Mesenchymal stem cell (in vitro differentiated cells and primary cell): ENCODE measurements around the gene LVRN.
A peak's percentile ranks its signal among the peaks of the same experiment; 100 is the strongest.

Source experiments
- DNase-seq: peaks from one replicate; pipeline ENCODE4 v3.0.0-alpha.2; 2013
- H2AFZ ChIP-seq: one replicate; pipeline ENCODE4 v1.6.1; 2013; ENCODE audit warnings: low read depth, mild to moderate bottlenecking, control low read depth, inconsistent platforms, low read length, moderate library complexity
- H2AK5ac ChIP-seq: 2 replicates; pipeline ENCODE4 v1.6.1; 2013; ENCODE audit warnings: low read length, moderate library complexity, mild to moderate bottlenecking, inconsistent platforms; ENCODE audit not compliant: severe bottlenecking
- H2BK120ac ChIP-seq: one replicate; pipeline ENCODE4 v1.6.1; 2013; ENCODE audit warnings: low read depth, mild to moderate bottlenecking, inconsistent platforms, low read length, moderate library complexity
- H2BK12ac ChIP-seq, 2 experiments: one replicate each; pipeline ENCODE4 v1.6.1; 2013; ENCODE audit warnings: inconsistent platforms in 2 of 2, low read length in 2 of 2, mild to moderate bottlenecking in 2 of 2, moderate library complexity in 2 of 2, control low read depth in 1 of 2
- H2BK15ac ChIP-seq: one replicate; pipeline ENCODE4 v1.6.1; 2013; ENCODE audit warnings: mild to moderate bottlenecking, low read depth, inconsistent platforms; ENCODE audit not compliant: poor library complexity, severe bottlenecking
- H2BK5ac ChIP-seq: 2 replicates; pipeline ENCODE4 v1.6.1; 2013; ENCODE audit warnings: low read depth, mild to moderate bottlenecking, low read length, control low read depth, inconsistent platforms; ENCODE audit not compliant: poor library complexity, severe bottlenecking
- H3K14ac ChIP-seq, 2 experiments: one replicate each; pipeline ENCODE4 v1.6.1; 2013; ENCODE audit warnings: inconsistent platforms in 2 of 2, low read length in 2 of 2, control low read depth in 1 of 2, mild to moderate bottlenecking in 1 of 2, moderate library complexity in 1 of 2
- H3K18ac ChIP-seq, 2 experiments: one replicate each; pipeline ENCODE4 v1.6.1; 2013; ENCODE audit warnings: inconsistent platforms in 2 of 2, low read length in 2 of 2, control low read depth in 1 of 2, low read depth in 1 of 2, mild to moderate bottlenecking in 1 of 2
- H3K23ac ChIP-seq, 2 experiments: one replicate each; pipeline ENCODE4 v1.6.1; 2013; ENCODE audit warnings: inconsistent platforms in 2 of 2, low read length in 2 of 2, mild to moderate bottlenecking in 2 of 2, moderate library complexity in 2 of 2, control low read depth in 1 of 2
- H3K27ac ChIP-seq: 2 replicates; pipeline ENCODE4 v1.5.1; 2013; ENCODE audit warnings: mild to moderate bottlenecking, moderate library complexity, low read length, control low read depth, inconsistent platforms; ENCODE audit not compliant: poor library complexity, severe bottlenecking
- H3K27me3 ChIP-seq, 2 experiments: 2 replicates each; pipeline versions ENCODE4 v1.6.1 to v1.7.0; 2013; ENCODE audit warnings: low read length in 2 of 2, mild to moderate bottlenecking in 2 of 2, moderate library complexity in 2 of 2, control low read depth in 1 of 2, inconsistent platforms in 1 of 2; ENCODE audit not compliant: control insufficient read depth in 1 of 2, insufficient read depth in 1 of 2
- H3K36me3 ChIP-seq, 2 experiments: 2 replicates each; pipeline versions ENCODE4 v1.6.1 to v1.7.0; 2013; ENCODE audit warnings: low read length in 2 of 2, control low read depth in 1 of 2, inconsistent platforms in 1 of 2, low read depth in 1 of 2, mild to moderate bottlenecking in 1 of 2; ENCODE audit not compliant: insufficient read depth in 2 of 2, control insufficient read depth in 1 of 2
- H3K4ac ChIP-seq, 2 experiments: one replicate each; pipeline ENCODE4 v1.6.1; 2013; ENCODE audit warnings: inconsistent platforms in 2 of 2, low read length in 2 of 2, mild to moderate bottlenecking in 2 of 2, moderate library complexity in 2 of 2, control low read depth in 1 of 2, low read depth in 1 of 2
- H3K4me1 ChIP-seq: 2 replicates; pipeline ENCODE4 v1.6.1; 2013; ENCODE audit warnings: low read depth, low read length, control low read depth; ENCODE audit not compliant: control insufficient read depth, insufficient read depth
- H3K4me2 ChIP-seq: 2 replicates; pipeline ENCODE4 v1.6.1; 2013; ENCODE audit warnings: low read length, mild to moderate bottlenecking, inconsistent platforms; ENCODE audit not compliant: poor library complexity, severe bottlenecking
- H3K4me3 ChIP-seq, 2 experiments: 2 replicates each; pipeline versions ENCODE4 v1.5.1 to v1.7.0; 2013; ENCODE audit warnings: low read length in 2 of 2, mild to moderate bottlenecking in 2 of 2, control low read depth in 1 of 2, low read depth in 1 of 2; ENCODE audit not compliant: insufficient read depth in 1 of 2
- H3K79me1 ChIP-seq: replicated peaks from 2 replicates; pipeline ENCODE4 v1.6.1; 2013; ENCODE audit warnings: mild to moderate bottlenecking, control low read depth, low read length, inconsistent platforms; ENCODE audit not compliant: poor library complexity, severe bottlenecking
- H3K9ac ChIP-seq: 2 replicates; pipeline ENCODE4 v1.7.0; 2013; ENCODE audit warnings: mild to moderate bottlenecking, low read length, moderate library complexity
- H3K9me3 ChIP-seq: 2 replicates; pipeline ENCODE4 v1.7.0; 2013; ENCODE audit warnings: mild to moderate bottlenecking, low read length; ENCODE audit not compliant: control insufficient read depth
- H4K8ac ChIP-seq: one replicate; pipeline ENCODE4 v1.6.1; 2013; ENCODE audit warnings: inconsistent platforms, mild to moderate bottlenecking, low read length, moderate library complexity
- H4K91ac ChIP-seq: one replicate; pipeline ENCODE4 v1.6.1; 2013; ENCODE audit warnings: mild to moderate bottlenecking, low read length, inconsistent platforms
- WGBS: methylation state at CpG from one replicate; pipeline ENCODE4 v1.1.7; 2013; ENCODE audit warnings: mixed read lengths; 5-methylcytosine and 5-hydroxymethylcytosine counted together

Gene LVRN

DNA sequence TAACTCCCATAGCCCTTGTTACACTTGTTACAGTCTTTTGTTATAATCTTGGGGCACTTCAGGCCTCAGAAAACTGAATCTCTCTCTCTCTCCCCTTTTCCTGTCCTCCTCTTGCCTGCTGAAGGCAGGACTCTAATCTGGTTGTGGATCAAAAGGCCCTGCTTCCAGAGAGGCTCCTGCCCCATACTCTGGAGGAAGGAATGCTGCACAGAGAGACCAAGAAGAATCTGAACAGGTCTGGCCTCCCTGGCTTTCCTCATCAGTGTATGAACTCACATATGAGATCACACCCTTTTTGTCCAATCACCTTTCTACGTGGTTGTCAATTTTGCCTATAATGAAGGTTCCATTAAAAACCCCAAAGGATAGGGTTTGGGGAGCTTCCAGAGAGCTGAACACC lies 26.2 kb upstream of the LVRN start:
- H3K79me1 ChIP-seq: no peaks in the 10 kb centered on the region
- no peak overlapping the region for H2BK5ac ChIP-seq
- 60% methylated on average over 1 of the region's 1 CpG for WGBS
- no peak overlapping the region for H2BK15ac ChIP-seq
- H3K4ac ChIP-seq: no peak overlapping the region
- no peak overlapping the region for H2BK120ac ChIP-seq
- no peak overlapping the region for H2AK5ac ChIP-seq
- H3K4me3 ChIP-seq: no peak overlapping the region
- no peak overlapping the region for H4K91ac ChIP-seq
- H3K18ac ChIP-seq: no peak overlapping the region
- H3K23ac ChIP-seq: no peak overlapping the region
- H3K27ac ChIP-seq: no peak overlapping the region
- H3K9me3 ChIP-seq: no peaks in the 10 kb centered on the region
- DNase-seq: no peak
- no peak overlapping the region for H2BK12ac ChIP-seq
- no peak overlapping the region for H4K8ac ChIP-seq
- H2AFZ ChIP-seq: no peak overlapping the region
- H3K27me3 ChIP-seq: no peaks in the 10 kb centered on the region
- no peaks in the 10 kb centered on the region for H3K36me3 ChIP-seq
- H3K4me2 ChIP-seq: no peak overlapping the region
- no peaks in the 10 kb centered on the region for H3K4me1 ChIP-seq
- no peak overlapping the region for H3K9ac ChIP-seq
- no peak overlapping the region for H3K14ac ChIP-seq

DNA sequence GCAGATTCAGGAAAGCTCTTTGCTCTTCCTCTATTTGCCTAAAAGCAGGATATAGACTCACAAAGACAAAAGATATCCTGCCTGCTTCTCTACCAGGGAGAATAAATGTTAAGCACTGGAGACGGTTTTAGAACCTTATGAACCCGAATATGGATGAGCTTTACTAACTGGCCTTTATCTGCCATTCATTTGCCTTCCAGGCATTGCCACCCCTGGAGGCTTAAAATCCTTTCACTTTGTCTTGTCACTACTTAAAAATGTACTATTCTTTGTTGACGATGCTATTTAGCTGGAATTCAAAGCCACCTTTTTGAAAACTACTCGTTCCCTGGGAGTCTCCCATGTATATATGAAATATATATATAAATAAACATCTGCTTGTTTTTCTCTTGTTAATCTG lies 23.2 kb upstream of the LVRN start:
- Histone ChIP-seq H3K4me1 (peaks cover 2% of the 10 kb centered on the region), H2BK15ac (no peak overlapping the region)

DNA sequence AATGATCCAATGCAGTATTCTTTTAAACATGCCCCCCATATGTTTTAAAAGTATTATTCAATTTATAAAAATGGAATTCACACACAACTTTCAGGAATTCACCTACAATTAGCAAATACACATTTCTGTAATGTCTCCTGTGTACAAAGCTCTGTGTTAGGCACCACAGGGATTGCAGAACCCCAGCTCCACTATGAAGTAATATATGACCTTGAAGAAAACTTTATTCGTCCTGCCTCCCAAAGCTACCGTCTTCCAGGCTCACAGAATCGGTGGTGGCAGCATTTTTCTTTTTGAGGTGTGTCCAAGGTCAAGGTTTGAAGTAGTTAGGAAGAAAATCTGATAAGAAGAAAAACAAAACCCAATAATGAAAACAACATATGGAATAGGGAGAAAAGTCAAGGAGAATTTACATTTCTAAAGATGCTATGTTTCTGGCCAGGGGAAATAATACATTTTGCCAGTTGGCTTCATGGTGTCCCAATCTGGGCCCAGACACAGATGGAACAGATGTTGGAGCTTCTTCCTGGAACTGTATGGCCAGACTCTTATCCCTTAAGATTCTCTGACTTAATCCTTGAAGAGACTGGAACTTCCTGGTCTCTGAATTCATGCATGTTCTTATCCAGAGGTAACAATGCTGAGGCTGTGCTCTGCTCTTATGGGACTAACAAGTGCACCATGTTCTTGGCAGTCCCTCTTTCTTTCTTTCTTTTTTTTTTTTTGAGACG lies 22.0 kb upstream of the LVRN start:
- WGBS: 96% methylated on average over 3 of the region's 4 CpGs
- Histone ChIP-seq H2BK12ac (no peak overlapping the region), H3K23ac (no peak overlapping the region), H2AK5ac (no peak overlapping the region), H3K9me3 (no peaks in the 10 kb centered on the region), H3K18ac (no peak overlapping the region), H3K4me1 (peaks cover 2% of the 10 kb centered on the region), H2AFZ (no peak overlapping the region), H2BK15ac (no peak overlapping the region), H3K14ac (no peak overlapping the region), H3K4me2 (no peak overlapping the region), H2BK5ac (no peak overlapping the region), H3K4ac (no peak overlapping the region), H3K27ac (no peak overlapping the region), H3K36me3 (no peaks in the 10 kb centered on the region), H2BK120ac (peak overlapping the region; percentile 34), H4K8ac (no peak overlapping the region), H3K79me1 (no peaks in the 10 kb centered on the region), H3K4me3 (no peak overlapping the region), H3K9ac (no peak overlapping the region), H4K91ac (no peak overlapping the region), H3K27me3 (no peaks in the 10 kb centered on the region)
- DNase-seq: no peak

More for the DNA sequence above, 23.2 kb upstream of the LVRN start:
- Histone ChIP-seq H2BK120ac (no peak overlapping the region), H3K4me2 (no peak overlapping the region), H3K36me3 (no peaks in the 10 kb centered on the region), H2AK5ac (no peak overlapping the region), H4K8ac (no peak overlapping the region), H3K18ac (no peak overlapping the region), H2BK5ac (no peak overlapping the region), H3K9me3 (no peaks in the 10 kb centered on the region), H3K27ac (no peak overlapping the region), H2AFZ (no peak overlapping the region), H4K91ac (no peak overlapping the region), H3K27me3 (no peaks in the 10 kb centered on the region), H2BK12ac (no peak overlapping the region), H3K23ac (no peak overlapping the region), H3K4ac (no peak overlapping the region), H3K14ac (no peak overlapping the region), H3K79me1 (no peaks in the 10 kb centered on the region), H3K9ac (peak overlapping the region; percentile 23), H3K4me3 (no peak overlapping the region)
- no peak for DNase-seq
- 80% methylated on average over 2 of the region's 4 CpGs for WGBS

DNA sequence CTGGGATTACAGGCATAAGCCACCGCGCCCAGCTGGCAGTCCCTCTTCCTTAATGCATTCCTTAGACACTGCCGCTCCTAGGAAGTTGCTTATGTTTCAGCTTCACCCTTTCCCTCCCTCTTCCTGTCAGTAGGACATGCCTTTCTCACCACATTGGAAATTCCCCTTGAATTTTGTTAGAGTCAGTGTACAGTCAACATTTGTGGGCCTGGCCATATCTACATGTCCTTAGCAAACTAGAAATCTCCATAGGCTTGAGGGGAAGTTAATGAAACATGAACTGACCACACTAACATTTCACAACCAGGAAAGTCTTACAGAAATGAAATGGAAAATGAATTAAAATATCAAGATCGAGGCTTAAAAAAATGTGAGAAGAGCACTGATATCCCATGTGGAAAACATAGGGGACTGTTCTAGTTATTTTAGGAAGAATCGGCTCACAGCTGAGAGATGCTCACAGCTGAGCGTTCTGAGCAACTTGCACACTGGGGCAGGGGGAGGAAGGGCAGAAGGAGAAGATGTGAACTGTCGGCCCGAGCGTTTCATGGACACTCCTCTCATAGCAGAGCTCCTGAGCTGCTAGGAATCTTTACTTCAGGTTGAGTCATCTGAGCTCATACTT lies 21.1 kb upstream of the LVRN start:
- Histone ChIP-seq H2BK12ac (no peak overlapping the region), H4K91ac (no peak overlapping the region), H2BK15ac (no peak overlapping the region), H3K27ac (peak overlapping the region; percentile 73), H3K4ac (no peak overlapping the region), H3K79me1 (no peaks in the 10 kb centered on the region), H3K4me2 (peak overlapping the region; percentile 8), H3K4me1 (peaks cover 2% of the 10 kb centered on the region), H2AFZ (no peak overlapping the region), H3K9me3 (no peaks in the 10 kb centered on the region), H3K14ac (no peak overlapping the region), H3K4me3 (no peak overlapping the region), H4K8ac (no peak overlapping the region), H2BK120ac (no peak overlapping the region), H3K23ac (no peak overlapping the region), H3K27me3 (no peaks in the 10 kb centered on the region), H2BK5ac (no peak overlapping the region), H3K9ac (peak overlapping the region; percentile 84), H2AK5ac (no peak overlapping the region), H3K36me3 (no peaks in the 10 kb centered on the region), H3K18ac (peak overlapping the region in 1 of 2 experiments; percentile 13)
- DNase-seq: peak; percentile 94
- WGBS: 83% methylated on average over 6 of the region's 9 CpGs
